Esophagus squamous epithelium (tissue), 4 donors: ENCODE measurements around the gene DIO3.

Experiments
- CTCF ChIP-seq, 6 experiments: fragments of 450-650 bp in 4 of 6; fragments of 200-600 bp in 2 of 6; sonication (generic) in 2 of 6; IDR thresholded peaks; one replicate each; pipeline ENCODE4 v1.5.1; 2016 to 2019; ENCODE audit warnings: antibody characterized with exemption in 6 of 6, mild to moderate bottlenecking in 4 of 6, moderate library complexity in 4 of 6
- POLR2A ChIP-seq, 4 donors: fragments of 450-650 bp; IDR thresholded peaks; one replicate each; pipeline ENCODE4 v1.6.1; 2017; ENCODE audit warnings: antibody characterized with exemption in 4 of 4, mild to moderate bottlenecking in 4 of 4, moderate library complexity in 3 of 4

GRCh38 chr14:101511620-101512375, 49.5 kb upstream of the DIO3 start:
- no peak for TF ChIP-seq CTCF (IDR thresholded peaks at IDR 0.05)
- TF ChIP-seq POLR2A (IDR thresholded peaks at IDR 0.05): no peak
